KBM-7 (cell line): ENCODE results near the gene NDNF.

ENCODE experiments used
- DNase-seq: peaks from one replicate; pipeline ENCODE4 v3.0.0-alpha.2; 2015
- in situ Hi-C: fragments of 300-500 bp; cut with MboI; formaldehyde crosslinking; loops from 2 replicates; pipeline ENCODE4 v1.14.3; 2020; ENCODE audit warnings: low sequenced_read_pairs, low pct_unique_long_range_greater_than_20kb, mixed read lengths

NDNF gene

DNA sequence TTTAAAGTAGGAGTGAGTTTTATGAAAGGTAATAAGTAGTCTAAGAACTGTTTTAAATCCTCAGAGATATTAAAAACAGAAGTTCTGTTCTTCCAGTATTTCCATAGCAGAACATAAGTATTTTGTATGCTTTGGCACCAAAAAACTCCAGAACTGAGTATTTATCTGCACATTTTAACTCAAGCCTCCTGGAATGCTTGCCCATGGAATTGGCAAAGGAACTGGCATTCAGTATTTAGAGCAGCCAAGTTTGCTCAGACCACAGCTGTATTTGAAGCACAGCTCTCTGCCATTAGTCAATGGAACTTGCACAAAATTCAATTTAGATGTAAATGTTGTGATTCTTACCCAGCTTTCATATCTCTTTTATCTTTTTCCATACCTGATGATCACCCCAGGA, 42.2 kb downstream of the NDNF start:
- DNase-seq, result no peak
- in situ Hi-C loops, result no loop called here

DNA sequence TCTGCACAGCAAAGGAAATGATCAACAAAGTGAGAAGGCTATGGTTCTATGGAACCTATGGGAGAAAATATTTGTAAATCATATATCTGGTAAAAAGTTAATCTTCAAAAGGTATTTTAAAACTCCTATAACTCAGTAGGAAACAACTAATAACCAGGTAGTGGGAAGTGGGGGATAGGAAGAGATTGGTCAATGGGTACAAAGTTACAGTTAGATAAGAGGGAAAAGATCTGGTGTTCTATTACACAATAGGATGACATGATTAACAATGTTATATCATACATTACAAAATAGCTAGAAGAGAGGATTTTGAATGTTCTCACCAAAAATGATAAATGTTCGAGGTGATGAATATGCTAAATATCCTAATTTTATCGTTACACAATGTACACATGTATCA, 46.3 kb downstream of the NDNF start:
- in situ Hi-C loops, result no loop called here

DNA sequence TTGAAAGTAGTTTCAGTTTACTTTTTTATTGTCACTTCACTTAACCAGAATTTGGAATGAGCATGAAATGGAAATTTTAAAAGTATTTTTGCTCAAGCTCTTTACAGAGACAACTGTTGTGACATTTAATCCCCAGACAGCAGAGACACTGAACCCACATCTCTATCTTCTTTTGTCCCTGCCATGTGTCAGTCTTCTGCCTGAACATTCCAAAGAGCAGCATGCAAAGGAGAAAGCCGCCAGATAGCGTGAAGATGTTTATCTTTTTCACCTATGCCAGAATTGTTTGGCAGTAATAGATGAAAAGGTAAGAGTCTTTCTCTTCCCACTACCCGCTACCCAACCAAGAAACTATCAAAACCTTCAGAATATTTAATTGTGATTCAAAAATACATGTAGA, 46.8 kb downstream of the NDNF start:
- DNase-seq, result no peak
- in situ Hi-C loops, result no loop called here

More for the DNA sequence above, 46.3 kb downstream of the NDNF start:
- no peak for DNase-seq

DNA sequence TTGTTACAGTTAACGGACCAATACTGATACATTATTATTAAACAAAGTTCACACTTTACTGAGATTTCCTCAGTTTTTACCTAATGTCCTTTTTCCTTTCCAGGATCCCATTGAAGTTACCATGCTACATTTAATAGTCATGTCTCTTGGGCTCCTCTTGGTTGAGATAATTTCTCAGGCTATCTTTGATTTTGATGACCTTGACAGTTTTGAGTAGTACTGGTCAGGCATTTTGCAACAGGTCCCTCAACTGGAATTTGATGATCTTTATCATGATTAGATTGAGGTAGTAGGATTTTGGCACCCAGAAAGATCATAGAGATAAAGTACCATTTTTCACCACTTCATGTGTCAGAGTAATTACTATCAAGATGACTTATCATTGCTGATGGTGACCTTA, 53.8 kb downstream of the NDNF start:
- DNase-seq, result no peak
- in situ Hi-C loops, result no loop called here

DNA sequence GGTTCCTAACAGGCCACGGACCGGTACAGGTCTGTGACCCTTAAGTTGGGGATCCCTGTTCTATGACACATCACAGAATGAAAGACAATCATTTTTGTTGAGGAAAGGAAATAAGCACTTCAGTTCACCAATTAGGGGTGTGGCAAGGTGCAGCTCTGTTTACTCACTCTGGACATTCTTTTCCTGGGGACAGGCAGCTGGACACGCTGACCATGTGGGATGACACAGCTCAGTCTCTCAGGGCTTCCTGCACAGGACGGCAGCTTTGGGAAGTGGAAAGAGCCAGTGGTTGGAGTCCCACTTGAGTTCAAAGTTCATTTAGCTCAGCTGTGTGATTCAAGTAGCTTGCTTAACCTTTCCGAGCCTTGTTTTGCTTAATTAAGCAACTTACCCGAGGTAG, 55.7 kb downstream of the NDNF start:
- in situ Hi-C loops, result no loop called here

DNA sequence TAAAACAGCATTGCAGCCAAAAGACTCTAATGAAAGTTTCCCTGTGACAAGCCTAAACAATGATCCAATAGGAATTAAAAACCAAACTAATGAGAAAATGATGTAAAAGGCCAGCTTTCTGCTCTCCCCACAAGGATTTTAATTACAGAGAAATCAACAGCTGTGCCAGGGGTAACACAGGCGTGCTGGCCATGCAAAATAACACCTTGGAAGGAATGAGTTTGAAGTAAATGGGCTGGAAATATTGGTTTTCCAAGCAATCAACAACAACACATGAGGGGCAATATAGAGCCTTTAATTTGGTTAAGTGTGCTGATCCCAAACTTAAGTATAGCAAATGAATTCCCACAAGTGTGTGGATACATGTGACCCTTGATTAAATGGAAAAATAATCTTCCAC, 56.9 kb downstream of the NDNF start:
- in situ Hi-C loops, result no loop called here
- DNase-seq, result no peak

More for the DNA sequence above, 55.7 kb downstream of the NDNF start:
- no peak for DNase-seq

DNA sequence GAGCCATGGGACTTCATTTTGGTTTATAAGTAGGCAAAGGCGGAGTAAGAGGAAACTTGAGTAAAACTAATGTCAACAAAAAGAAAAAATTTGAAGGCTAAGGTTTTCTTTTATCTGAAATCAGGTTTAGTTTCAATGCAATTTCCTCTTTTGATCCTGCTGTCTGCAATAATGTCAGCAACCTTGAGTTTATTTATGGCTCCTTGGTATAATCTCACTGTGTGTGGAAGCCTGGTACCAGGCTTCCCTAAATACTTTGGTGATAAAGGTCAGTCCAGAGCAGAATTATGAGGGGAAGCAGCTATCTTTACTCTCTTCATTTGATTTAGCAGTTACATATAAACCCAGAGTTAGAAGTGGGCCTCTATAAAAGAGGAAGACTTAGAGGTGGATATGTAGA, 57.8 kb downstream of the NDNF start:
- in situ Hi-C loops, result no loop called here

DNA sequence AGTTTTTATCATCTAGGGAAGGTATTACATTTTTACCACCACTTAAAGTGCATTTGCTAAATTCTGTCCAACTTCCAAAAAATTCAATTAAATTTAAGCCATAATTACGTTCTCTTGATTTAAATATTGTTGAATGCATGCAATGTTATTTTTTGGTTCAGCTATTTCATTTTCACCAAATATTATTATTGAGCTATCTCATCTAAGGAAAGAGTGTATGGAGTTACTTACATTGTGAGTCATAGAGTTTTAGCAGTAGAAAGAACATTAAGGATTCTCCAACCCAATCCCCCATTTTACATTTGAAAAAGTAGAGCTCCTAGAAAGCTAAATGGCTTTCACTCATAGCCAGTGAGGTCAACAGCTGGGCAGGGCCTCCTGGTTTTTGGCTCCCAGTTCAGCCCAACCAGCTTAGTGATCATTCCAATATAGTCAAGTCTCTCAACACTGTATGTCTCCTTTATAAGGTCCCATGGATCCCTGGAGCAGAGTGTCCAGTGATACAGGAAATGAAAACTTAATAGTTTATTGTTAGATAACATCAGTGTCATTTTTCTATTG, 60.5 kb downstream of the NDNF start:
- DNase-seq, result no peak
- in situ Hi-C loops, result no loop called here

More for the DNA sequence above, 57.8 kb downstream of the NDNF start:
- no peak for DNase-seq

DNA sequence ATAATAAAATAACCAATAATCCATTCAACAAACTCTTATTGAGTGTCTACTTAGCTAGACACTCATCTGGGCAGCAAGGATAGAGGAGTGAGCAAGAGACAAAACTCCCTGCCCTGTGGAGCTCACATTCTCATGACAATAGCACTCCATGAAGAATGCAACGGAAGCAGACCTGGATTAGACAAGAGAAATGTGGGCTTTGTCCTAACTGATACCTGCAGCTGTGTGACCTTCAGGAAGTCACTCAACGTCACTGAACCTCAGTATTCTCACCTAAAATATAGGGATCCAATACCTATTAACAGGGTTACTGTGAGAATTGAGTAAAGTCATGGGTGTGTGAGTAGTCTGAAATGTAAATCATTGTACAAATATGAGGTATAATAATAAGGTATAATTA, 61.2 kb downstream of the NDNF start:
- in situ Hi-C loops, result no loop called here
- DNase-seq, result no peak

DNA sequence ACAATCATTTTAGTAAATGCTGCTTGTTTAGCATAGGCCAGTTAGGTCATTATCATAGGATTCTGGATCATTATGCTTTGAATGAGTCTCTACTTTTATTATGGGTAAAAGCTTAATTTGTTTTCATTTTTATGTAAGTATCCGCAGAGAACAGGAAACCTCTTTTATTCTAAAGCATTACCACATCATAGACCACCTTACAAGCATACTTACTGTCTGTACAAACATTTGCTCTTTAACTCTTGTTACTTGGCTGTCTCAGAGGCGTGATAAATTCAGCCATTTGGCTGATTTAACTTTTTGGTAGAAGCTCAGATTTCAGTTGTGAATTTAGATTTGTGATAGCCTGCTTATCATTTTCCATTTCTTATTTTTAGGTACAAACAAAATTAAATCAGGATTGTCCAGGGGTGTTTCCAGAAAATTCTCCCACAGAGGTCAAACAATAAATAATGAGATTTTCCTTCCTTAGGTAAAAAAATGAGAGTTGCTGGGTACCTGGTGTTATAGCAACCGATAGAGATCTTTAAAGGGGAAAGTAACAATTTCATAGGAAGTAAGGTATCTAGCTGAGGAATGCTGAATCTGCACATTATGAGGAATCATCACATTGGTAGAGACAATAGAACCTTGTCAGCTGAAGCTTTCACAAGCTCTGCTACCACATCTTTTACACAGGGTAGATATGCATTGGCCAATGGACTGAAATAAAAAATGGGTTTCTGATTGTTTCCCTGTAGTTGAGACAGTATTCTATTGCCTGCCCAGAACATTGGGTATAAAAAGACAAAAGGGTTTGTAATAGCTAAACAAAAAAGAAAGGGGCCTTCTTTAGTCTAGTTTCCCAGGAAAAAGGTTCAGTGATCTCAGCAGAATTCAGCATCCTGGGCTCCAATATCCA, 62.5 kb downstream of the NDNF start:
- in situ Hi-C loops, result no loop called here
- DNase-seq, result no peak

DNA sequence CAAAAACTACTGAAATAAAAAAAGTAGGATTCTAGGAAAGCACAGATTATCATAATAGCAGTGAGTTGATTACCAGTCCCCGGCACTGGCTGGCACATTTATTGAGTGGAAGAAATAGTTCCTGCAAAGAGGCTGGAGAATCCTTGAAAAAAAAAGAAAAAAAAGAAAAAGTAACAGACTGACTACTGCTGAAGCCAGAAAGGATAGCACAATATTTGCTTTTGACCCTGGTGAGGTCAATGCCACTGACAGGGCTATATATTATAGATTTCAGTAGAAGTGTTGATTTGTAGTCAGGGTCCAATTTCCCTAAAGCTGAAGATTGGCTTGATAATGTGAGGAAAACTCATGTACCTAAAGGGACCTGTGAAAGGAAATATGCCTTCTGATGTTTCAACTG, 64.7 kb downstream of the NDNF start:
- in situ Hi-C loops, result no loop called here
- DNase-seq, result no peak

DNA sequence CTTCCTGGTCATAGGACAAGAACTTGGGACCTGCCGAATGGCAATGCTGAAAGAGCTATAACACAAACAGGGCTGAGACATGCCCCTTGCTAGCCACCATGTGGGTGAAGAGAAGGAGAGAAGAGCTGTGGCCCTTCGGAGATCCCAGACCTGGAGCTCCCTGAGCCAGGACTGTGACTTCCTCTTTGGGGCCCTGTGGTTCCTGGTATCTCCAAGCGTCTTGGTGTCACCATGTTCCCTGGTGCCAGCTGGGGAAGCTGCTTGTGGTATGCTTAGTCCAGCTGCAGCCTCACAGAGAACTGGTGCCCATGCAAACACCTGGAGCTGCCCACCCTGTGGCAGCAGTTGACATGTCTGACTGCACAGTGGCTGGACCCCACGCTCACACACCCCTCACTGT, 68.5 kb downstream of the NDNF start:
- in situ Hi-C loops, result no loop called here
- no peak for DNase-seq

DNA sequence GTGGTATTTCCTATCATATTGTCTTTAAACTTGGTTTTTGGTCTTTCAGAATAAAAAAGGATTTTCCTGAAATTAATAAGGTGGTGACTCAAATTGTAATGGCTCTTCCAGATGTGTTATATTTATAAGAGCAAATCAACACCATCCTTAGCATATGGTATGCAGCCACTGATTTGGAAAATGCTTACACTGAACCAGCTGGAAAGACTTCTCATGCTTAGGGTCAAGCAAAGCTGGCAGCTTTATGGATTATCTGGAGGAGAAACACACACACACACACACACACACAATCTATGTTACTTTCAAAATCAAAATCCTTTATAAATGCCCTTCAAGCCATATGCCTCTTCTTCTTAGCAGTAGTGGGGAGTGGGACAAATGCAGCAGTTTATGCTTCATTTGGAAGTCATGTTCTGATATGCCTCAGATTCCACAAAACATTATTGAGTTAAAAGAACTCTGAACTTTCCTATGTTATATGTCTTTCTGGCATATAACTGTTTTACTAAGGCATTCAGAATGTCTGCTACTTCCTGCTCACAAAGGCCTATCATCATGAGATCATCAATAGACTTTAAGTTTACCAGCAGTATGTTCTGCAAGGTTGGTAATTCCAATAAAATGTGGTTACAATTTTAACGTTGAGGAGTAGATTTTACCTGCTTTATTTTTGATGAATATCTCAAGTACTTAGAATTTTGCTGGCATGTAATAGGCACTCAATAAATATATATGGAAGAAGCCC, 76.9 kb downstream of the NDNF start:
- in situ Hi-C loops, result no loop called here
- no peak for DNase-seq

DNA sequence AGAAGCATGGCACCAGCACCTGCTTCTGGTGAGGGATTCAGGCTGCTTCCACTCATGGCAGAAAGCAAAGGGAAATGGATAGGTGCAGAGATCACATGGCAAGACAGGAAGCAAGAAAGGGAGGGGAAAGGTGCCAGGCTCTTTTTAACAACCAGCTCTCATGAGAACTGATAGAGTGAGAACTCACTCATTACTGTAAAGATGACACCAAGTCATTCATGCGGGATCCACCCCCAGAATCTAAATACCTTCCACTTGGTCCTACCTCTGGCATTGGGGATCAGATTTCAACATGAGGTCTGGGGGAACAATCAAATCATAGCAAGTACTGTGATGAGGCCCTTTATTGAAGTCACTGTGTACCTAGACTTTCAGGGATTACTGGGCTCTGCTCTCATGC, 77.8 kb downstream of the NDNF start:
- DNase-seq, result no peak
- in situ Hi-C loops, result no loop called here

DNA sequence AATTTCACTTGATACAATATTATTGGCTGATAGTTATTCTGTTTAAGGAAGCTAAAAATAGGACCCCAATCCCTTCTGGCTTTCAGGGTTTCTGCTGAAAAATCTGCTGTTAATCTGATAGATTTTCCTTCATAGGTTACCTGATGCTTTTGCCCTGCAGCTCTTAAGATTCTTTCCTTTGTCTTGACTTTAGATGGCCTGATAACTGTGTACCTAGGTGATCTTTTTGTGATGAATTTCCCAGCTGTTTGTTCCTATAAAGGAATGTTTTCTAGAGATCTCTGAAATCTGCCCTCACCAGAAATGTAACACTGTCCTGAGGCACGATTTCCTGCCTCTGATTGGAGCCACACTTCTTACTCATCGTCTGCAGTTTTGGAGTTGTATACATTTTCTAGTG, 80.5 kb downstream of the NDNF start:
- in situ Hi-C loops, result no loop called here
- no peak for DNase-seq

DNA sequence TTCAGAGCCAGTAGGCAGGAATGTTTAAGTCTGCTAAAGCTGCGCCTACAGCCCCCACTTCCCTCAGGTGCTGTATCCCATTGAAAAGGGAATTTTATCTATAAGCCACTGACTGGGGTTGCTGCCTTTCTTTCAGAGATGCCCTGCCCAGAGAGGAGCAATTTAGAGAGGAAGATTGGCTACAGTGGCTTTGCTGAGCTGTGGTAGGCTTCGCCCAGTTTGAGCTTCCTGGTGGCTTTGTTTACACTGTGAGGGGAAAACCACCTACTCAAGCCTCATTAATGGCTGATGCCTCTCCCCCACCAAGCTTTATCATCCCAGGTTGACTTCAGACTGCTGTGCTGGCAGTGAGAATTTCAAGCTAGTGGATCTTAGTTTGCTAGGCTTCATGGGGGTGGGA, 82.1 kb downstream of the NDNF start:
- in situ Hi-C loops, result no loop called here
- DNase-seq, result no peak
